Epithelial cell of esophagus (primary cell): ENCODE results near the gene DLGAP4.
A peak's percentile ranks its signal among the peaks of the same experiment; 100 is the strongest.

Source experiments
- DNase-seq: peaks from one replicate; pipeline ENCODE4 v3.0.0; 2010; ENCODE audit warnings: low read depth
- H3K4me3 ChIP-seq: 2 replicates; pipeline ENCODE4 v1.5.1; 2011; ENCODE audit warnings: mild to moderate bottlenecking, low read length, control low read depth
- CTCF ChIP-seq: IDR thresholded peaks from 2 replicates; pipeline ENCODE4 v1.5.1; 2011; ENCODE audit warnings: low read depth, mild to moderate bottlenecking, low read length, control low read depth, inconsistent platforms; ENCODE audit not compliant: insufficient read depth; ENCODE audit errors: missing control alignments

The DLGAP4 gene

GRCh38 chr20:36455972-36456625, 150.0 kb downstream of the DLGAP4 start:
- no peak for TF ChIP-seq CTCF
- no peak for DNase-seq

GRCh38 chr20:36460648-36461599, 154.8 kb downstream of the DLGAP4 start:
- H3K4me3 ChIP-seq, result peak overlapping the region; percentile 41
- TF ChIP-seq CTCF, result no peak
- DNase-seq, result peak; percentile 92

More at GRCh38 chr20:36455972-36456625, 150.0 kb downstream of the DLGAP4 start:
- H3K4me3 ChIP-seq, result no peak overlapping the region

GRCh38 chr20:36461600-36462439, 155.7 kb downstream of the DLGAP4 start:
- DNase-seq, result peak; percentile 42
- H3K4me3 ChIP-seq, result peak overlapping the region; percentile 87
- no peak for TF ChIP-seq CTCF

GRCh38 chr20:36462440-36463211, 156.5 kb downstream of the DLGAP4 start:
- peak; percentile 50 for DNase-seq
- TF ChIP-seq CTCF, result no peak
- H3K4me3 ChIP-seq, result peak overlapping the region; percentile 87

GRCh38 chr20:36463212-36464061, 157.3 kb downstream of the DLGAP4 start:
- no peak for TF ChIP-seq CTCF
- peak overlapping the region; percentile 87 for H3K4me3 ChIP-seq
- no peak for DNase-seq
